ENCODE measurements around the gene PRCC. TPM values are rescaled to one million over a fixed set of nuclear protein-coding genes. Genes with fewer than 3 reads are reported as not detected.
"Not testable (repeated sequence)": the region's sequence is repeated elsewhere in the genome, so short reads cannot be mapped to it uniquely, and the experiment has no call there.

PRCC gene
- total and polyA plus RNA-seq, 8 donors = 24.0 to 93.0 (median 41.0) TPM

DNA sequence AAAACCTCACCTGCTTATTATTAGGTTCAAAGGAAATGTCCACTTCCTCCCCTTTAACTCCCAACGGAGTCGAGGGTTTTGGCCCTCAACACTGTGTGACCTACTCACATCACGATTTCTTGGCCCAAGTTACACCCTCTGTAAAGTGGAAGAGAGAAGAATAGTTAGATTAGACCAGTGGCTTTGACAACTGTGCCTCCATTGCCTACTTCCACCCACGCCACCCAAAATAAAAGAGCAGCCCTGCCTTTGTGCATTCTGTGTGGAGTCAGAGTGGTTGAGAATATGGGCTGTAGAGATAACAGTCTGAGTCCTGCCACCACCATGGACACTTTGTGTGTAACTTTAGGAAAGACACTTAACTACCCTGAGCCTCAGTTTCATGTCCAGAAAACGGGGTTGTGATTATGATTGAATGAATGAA is 11.8 kb upstream of the PRCC start:
- Histone ChIP-seq H3K9me3 (no peaks in the 10 kb centered on the region), H3K27ac (no peak overlapping the region), H3K4me1 (peaks cover 9 to 22% (median 14%) of the 10 kb centered on the region in 4 donors), H3K27me3 (no peaks in the 10 kb centered on the region), H3K4me3 (no peak overlapping the region), H3K36me3 (no peaks in the 10 kb centered on the region)
- intact Hi-C loops (cut with DNase I; ENCODE audit: low total_unique reads) = no loop called here
- no peak for DNase-seq
- WGBS, 5 donors = 61 to 85% (median 74%) methylated on average over 4 to 5 of the region's 5 CpGs
- TF ChIP-seq EP300 (IDR thresholded peaks at IDR 0.05) = no peak
- TF ChIP-seq, protein P1, sequence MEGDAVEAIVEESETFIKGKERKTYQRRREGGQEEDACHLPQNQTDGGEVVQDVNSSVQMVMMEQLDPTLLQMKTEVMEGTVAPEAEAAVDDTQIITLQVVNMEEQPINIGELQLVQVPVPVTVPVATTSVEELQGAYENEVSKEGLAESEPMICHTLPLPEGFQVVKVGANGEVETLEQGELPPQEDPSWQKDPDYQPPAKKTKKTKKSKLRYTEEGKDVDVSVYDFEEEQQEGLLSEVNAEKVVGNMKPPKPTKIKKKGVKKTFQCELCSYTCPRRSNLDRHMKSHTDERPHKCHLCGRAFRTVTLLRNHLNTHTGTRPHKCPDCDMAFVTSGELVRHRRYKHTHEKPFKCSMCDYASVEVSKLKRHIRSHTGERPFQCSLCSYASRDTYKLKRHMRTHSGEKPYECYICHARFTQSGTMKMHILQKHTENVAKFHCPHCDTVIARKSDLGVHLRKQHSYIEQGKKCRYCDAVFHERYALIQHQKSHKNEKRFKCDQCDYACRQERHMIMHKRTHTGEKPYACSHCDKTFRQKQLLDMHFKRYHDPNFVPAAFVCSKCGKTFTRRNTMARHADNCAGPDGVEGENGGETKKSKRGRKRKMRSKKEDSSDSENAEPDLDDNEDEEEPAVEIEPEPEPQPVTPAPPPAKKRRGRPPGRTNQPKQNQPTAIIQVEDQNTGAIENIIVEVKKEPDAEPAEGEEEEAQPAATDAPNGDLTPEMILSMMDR (IDR thresholded peaks at IDR 0.05) = no peak
- TF ChIP-seq POLR2AphosphoS5 (IDR thresholded peaks at IDR 0.05) = no peak
- TF ChIP-seq POLR2A (IDR thresholded peaks at IDR 0.05) = no peak

DNA sequence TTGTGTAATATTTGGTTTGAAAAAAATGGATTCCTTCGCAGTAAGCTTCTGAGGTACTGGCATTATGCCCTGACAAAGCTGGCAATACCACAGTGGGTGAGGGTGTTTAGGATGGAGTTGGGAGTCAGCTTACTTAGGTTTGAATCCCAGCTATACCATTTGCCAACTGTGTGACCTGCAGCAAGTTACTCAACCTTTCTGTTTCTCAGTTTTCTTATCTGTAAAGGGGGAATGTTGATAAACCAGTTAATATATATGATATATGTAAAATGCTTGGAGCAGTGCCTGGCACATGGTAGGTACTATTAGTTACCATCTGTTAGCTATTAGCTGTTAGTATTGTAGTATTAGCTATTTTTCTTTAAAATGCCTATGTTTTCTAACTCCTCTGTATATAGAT is 11.0 kb upstream of the PRCC start:
- no peak for DNase-seq
- intact Hi-C loops (cut with DNase I; ENCODE audit: low total_unique reads) = no loop called here
- Histone ChIP-seq H3K27me3 (no peaks in the 10 kb centered on the region), H3K36me3 (no peaks in the 10 kb centered on the region), H3K9me3 (no peaks in the 10 kb centered on the region), H3K27ac (no peak overlapping the region), H3K4me3 (no peak overlapping the region), H3K4me1 (peaks cover 9 to 22% (median 14%) of the 10 kb centered on the region in 4 donors)
- 85 to 95% (median 88%) methylated on average over 1 of the region's 1 CpG for WGBS, 5 donors
- TF ChIP-seq POLR2AphosphoS5 (IDR thresholded peaks at IDR 0.05) (no peak), EP300 (IDR thresholded peaks at IDR 0.05) (no peak), POLR2A (IDR thresholded peaks at IDR 0.05) (no peak)
- TF ChIP-seq, protein P1 (IDR thresholded peaks at IDR 0.05) = no peak

DNA sequence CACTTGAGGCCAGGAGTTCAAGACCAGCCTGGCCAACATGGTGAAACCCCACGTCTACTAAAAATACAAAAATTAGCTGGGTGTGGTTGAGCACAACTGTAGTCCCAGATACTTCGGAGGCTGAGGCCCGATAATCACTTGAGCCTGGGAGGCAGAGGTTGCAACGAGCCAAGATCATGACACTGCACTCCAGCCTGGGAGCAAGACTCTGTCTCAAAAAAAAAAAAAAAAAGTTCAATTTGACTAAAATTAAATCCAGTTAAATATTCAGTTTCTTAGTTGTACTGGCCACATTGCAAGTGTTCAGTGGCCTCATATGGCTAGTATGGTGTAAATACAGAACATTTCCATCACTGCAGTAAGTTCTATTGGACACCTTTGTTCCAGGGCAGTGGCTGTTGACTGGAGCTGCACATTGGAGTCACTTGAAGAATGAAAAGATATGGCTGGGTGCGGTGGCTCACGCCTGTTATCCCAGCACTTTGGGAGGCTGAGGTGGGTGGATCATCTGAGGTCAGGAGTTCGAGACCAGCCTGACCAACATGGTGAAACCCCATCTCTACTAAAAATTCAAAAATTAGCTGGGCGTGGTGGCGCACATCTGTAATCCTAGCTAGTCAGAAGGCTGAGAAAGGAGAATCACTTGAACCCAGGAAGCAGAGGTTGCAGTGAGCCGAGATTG is 9.6 kb upstream of the PRCC start:
- DNase-seq; H3K27me3 ChIP-seq; intact Hi-C loops (cut with DNase I; ENCODE audit: low total_unique reads); H3K9me3 ChIP-seq; H3K4me3 ChIP-seq; H3K27ac ChIP-seq; H3K36me3 ChIP-seq: not testable (repeated sequence)
- H3K4me1 ChIP-seq = peaks cover 6 to 16% (median 9%) of the 10 kb centered on the region in 4 donors
- 86 to 98% (median 92%) methylated on average over 10 of the region's 10 CpGs for WGBS, 5 donors

DNA sequence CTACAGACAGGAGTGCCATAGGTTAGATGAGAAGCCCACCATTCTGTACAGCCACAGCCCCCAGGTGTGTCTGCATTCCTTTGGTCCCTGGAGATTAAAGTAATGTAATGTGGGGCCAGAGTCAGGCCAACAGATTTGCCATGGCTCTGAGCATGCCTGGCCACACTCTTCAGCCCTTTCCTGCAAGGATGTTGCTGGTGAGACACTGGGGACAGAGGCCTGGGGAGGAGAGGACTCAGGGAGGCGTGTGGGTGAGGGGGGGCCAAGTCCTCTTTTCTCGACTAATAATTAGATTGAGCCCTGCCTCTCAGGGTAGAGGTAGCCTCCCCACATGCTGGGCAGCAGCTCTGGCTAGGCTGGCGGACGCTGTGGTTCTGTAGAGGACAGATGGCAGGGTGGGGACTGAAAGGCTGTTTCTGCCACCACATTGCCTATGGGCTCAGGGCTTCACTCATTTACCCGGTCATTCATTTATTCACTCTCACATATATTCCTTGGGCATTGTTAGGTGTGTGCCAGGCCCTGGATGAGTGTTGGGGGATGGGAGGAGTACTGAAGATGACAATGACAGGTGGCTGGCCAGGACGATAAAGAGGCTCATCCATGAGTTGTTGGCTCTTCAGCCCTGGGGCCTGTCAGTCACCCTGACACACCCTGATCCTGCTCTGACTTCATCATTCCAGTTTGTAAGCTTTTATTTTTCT is 7.1 kb upstream of the PRCC start:
- TF ChIP-seq POLR2A (IDR thresholded peaks at IDR 0.05) = no peak
- TF ChIP-seq, protein P1 (IDR thresholded peaks at IDR 0.05) = no peak
- TF ChIP-seq EP300 (IDR thresholded peaks at IDR 0.05) = no peak
- TF ChIP-seq POLR2AphosphoS5 (IDR thresholded peaks at IDR 0.05) = no peak
- H3K4me1 ChIP-seq = no peaks in the 10 kb centered on the region
- WGBS, 5 donors = 55 to 67% (median 65%) methylated on average over 6 of the region's 6 CpGs
- no peaks in the 10 kb centered on the region for H3K9me3 ChIP-seq
- H3K27ac ChIP-seq = no peak overlapping the region
- no peak for DNase-seq
- intact Hi-C loops (cut with DNase I; ENCODE audit: low total_unique reads) = no loop called here
- no peaks in the 10 kb centered on the region for H3K27me3 ChIP-seq
- no peaks in the 10 kb centered on the region for H3K36me3 ChIP-seq
- no peak overlapping the region for H3K4me3 ChIP-seq

DNA sequence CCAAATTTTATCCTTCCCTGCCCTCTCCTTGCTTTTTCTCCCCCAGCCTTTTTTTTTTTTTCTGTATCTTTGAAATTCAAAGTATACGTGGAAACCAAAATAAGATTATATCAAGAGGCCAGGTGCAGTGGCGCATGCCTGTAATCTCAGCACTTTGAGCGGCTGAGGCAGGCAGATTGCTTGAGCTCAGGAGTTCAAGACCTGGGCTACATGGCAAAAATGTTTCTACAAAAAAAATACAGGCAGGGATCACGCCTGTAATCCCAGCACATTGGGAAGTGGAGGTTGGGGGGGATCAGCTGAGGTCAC is 6.6 kb upstream of the PRCC start:
- WGBS, 5 donors = 58 to 68% (median 63%) methylated on average over 4 of the region's 4 CpGs
- Histone ChIP-seq H3K4me3 (no peak overlapping the region), H3K36me3 (no peaks in the 10 kb centered on the region), H3K9me3 (no peaks in the 10 kb centered on the region), H3K4me1 (peaks cover 0 to 2% (median 2%) of the 10 kb centered on the region in 4 donors), H3K27me3 (no peaks in the 10 kb centered on the region), H3K27ac (no peak overlapping the region)
- TF ChIP-seq EP300 (IDR thresholded peaks at IDR 0.05) (no peak), POLR2AphosphoS5 (IDR thresholded peaks at IDR 0.05) (no peak), POLR2A (IDR thresholded peaks at IDR 0.05) (no peak)
- TF ChIP-seq, protein P1 (IDR thresholded peaks at IDR 0.05) = no peak
- DNase-seq = no peak
- intact Hi-C loops (cut with DNase I; ENCODE audit: low total_unique reads) = no loop called here

DNA sequence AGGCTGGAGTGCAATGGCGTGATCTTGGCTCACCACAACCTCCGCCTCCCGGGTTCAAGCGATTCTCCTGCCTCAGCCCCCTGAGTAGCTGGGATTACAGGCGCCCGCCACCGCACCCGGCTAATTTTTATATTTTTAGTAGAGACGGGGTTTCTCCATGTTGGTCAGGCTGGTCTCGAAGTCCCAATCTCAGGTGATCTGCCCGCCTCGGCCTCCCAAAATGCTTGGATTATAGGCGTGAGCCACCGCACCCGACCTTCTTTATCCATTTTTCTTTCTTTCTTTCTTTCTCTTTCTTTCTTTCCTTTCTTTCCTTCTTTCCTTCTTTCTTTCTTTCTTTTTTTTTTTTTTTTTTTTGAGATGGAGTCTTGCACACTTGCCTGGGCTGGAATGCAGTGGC is 2.2 kb upstream of the PRCC start:
- H3K4me3 ChIP-seq; H3K27me3 ChIP-seq; H3K36me3 ChIP-seq; H3K27ac ChIP-seq; H3K9me3 ChIP-seq; DNase-seq; intact Hi-C loops (cut with DNase I; ENCODE audit: low total_unique reads): not testable (repeated sequence)
- H3K4me1 ChIP-seq = peaks cover 17 to 37% (median 35%) of the 10 kb centered on the region in 4 donors
- 91 to 97% (median 97%) methylated on average over 14 to 15 of the region's 15 CpGs for WGBS, 5 donors
